ENCODE measurements around the gene IDH1.
"Not testable (repeated sequence)": the region's sequence is repeated elsewhere in the genome, so short reads cannot be mapped to it uniquely, and the experiment has no call there.

Gene IDH1

GRCh38 chr2:208235860-208236259 lies 19.0 kb downstream of the IDH1 start:
- no peak for DNase-seq
- in situ Hi-C loops (cut with HindIII; ENCODE audit: low pct_ligation_motif_present, low pct_unique_long_range_greater_than_20kb, low sequenced_read_pairs), result no loop called here

GRCh38 chr2:208234786-208235185 lies 20.1 kb downstream of the IDH1 start:
- in situ Hi-C loops (cut with HindIII; ENCODE audit: low pct_ligation_motif_present, low pct_unique_long_range_greater_than_20kb, low sequenced_read_pairs), result no loop called here
- DNase-seq, result no peak

- no peak for DNase-seq
- in situ Hi-C loops (cut with HindIII; ENCODE audit: low pct_ligation_motif_present, low pct_unique_long_range_greater_than_20kb, low sequenced_read_pairs), result no loop called here
Measured at GRCh38 chr2:208228476-208228875, 26.4 kb downstream of the IDH1 start.

- no peak for DNase-seq
- in situ Hi-C loops (cut with HindIII; ENCODE audit: low pct_ligation_motif_present, low pct_unique_long_range_greater_than_20kb, low sequenced_read_pairs), result no loop called here
Measured at GRCh38 chr2:208227581-208228232, 27.2 kb downstream of the IDH1 start.

GRCh38 chr2:208224802-208225201 lies 30.1 kb downstream of the IDH1 start:
- no peak for DNase-seq
- in situ Hi-C loops (cut with HindIII; ENCODE audit: low pct_ligation_motif_present, low pct_unique_long_range_greater_than_20kb, low sequenced_read_pairs), result no loop called here

DNA sequence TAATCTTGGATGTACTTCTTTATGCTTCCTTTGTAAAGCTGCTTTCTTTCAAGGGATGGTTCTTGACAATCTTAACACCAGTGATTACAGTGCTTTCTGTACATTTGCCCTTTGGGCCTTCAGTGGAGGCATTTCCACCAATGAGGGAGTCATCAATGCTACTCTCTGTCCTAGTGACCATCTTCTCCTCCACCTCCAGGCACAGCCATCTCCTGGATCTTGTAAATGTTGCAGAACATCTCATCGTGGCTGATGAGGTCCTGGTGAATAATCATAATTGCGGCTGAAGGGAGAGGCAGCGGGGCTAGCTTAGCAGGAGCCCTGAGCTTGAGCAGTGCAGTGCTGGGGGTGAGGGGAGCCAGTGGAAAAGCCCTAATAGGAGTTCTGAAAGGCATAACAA lies 32.5 kb downstream of the IDH1 start:
- in situ Hi-C loops (cut with HindIII; ENCODE audit: low pct_ligation_motif_present, low pct_unique_long_range_greater_than_20kb, low sequenced_read_pairs), result no loop called here

DNA sequence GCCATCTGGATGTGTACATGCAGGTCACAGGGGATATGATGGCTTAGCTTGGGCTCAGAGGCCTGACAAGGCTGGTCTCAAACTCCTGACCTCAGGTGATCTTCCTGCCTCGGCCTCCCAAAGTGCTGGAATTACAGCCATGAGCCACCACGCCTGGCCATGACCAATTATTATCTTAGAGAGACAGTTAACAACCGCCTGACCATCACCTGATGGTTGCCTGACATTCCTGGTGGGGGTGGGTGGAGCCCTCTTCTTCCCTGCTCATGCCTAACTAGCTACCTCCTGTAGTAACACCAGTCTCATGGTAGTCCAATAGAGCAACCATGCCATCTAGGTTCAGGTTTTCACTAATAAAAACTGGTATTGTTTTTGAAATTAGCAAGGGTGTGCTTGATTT lies 33.0 kb downstream of the IDH1 start:
- in situ Hi-C loops (cut with HindIII; ENCODE audit: low pct_ligation_motif_present, low pct_unique_long_range_greater_than_20kb, low sequenced_read_pairs); DNase-seq: not testable (repeated sequence)

More for the DNA sequence above, 32.5 kb downstream of the IDH1 start:
- no peak for DNase-seq

DNA sequence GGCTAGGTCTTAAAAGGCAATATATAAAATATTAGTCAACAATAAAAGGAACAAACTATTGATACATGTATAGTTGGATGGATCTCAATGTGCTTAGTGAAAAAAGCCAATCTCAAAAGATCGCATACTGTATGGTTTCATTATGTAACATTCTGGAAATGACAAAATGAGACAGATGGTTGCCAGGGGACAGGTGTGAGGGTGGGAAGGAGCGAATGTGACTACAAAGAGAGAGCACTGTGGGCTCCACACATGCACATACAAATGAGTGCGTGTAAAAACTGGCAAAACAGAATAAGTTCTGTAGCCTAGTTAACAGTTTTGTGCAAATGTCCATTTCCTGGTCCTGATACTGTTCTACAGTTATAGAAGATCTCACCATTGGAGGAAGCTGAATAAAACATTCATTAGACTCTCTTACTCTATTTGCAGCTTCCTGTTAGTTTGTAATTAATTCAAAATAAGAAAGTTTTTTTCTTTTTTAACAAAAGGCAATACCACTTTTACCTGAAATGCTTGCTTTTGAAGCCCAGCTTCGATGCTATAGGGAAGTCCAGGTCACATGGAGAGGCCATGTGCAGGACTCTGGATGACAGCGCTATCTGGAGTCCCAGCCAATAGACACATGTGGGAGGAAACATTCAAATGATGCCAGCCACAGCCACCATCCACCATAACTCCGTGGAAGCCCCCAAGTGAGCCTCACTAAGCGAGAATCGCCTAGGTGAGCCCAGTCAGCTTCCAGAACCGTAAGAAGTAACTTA lies 44.0 kb downstream of the IDH1 start:
- in situ Hi-C loops (cut with HindIII; ENCODE audit: low pct_ligation_motif_present, low pct_unique_long_range_greater_than_20kb, low sequenced_read_pairs), result no loop called here
- DNase-seq, result no peak

GRCh38 chr2:208208335-208209085 lies 46.4 kb downstream of the IDH1 start:
- no peak for DNase-seq
- in situ Hi-C loops (cut with HindIII; ENCODE audit: low pct_ligation_motif_present, low pct_unique_long_range_greater_than_20kb, low sequenced_read_pairs), result no loop called here

DNA sequence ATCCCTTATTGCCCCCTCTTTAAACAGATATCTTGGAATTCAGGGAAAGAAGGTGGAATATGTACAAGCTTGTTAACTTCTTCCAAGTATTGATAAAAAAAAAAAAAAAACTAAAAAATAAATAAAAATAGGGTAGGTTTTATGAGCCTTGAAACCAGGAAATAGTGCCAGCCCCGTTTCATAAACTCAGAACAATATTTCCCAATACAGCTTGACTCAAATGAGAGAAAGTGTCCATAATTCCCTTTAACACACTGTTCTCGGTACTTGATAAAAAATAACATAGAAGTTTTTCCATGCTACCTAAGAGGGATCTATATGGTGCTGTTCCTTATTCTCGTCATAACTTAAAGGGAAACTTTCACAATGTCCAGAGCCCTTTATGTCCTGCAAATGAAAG lies 47.1 kb downstream of the IDH1 start:
- in situ Hi-C loops (cut with HindIII; ENCODE audit: low pct_ligation_motif_present, low pct_unique_long_range_greater_than_20kb, low sequenced_read_pairs), result no loop called here
- DNase-seq, result no peak

GRCh38 chr2:208204166-208204565 lies 50.7 kb downstream of the IDH1 start:
- DNase-seq, result no peak
- in situ Hi-C loops (cut with HindIII; ENCODE audit: low pct_ligation_motif_present, low pct_unique_long_range_greater_than_20kb, low sequenced_read_pairs), result no loop called here

DNA sequence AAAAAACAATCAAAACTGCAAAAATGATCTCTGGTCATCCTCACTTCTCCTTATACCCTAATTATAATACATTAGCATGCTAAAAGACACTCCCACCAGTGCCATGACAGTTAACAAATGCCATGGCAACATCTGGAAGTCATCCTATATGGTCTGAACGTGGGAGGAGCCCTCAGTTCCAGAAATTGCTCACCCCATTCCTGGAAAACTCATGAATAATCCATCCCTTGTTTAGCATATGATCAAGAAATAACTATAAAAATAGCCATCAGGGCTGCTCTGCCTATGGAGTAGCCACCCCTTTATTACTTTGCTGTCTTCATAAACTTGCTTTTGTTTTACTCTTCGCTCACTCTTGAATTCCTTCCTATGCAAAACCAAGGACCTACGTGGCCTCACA lies 59.3 kb downstream of the IDH1 start:
- in situ Hi-C loops (cut with HindIII; ENCODE audit: low pct_ligation_motif_present, low pct_unique_long_range_greater_than_20kb, low sequenced_read_pairs), result no loop called here
- DNase-seq, result no peak

DNA sequence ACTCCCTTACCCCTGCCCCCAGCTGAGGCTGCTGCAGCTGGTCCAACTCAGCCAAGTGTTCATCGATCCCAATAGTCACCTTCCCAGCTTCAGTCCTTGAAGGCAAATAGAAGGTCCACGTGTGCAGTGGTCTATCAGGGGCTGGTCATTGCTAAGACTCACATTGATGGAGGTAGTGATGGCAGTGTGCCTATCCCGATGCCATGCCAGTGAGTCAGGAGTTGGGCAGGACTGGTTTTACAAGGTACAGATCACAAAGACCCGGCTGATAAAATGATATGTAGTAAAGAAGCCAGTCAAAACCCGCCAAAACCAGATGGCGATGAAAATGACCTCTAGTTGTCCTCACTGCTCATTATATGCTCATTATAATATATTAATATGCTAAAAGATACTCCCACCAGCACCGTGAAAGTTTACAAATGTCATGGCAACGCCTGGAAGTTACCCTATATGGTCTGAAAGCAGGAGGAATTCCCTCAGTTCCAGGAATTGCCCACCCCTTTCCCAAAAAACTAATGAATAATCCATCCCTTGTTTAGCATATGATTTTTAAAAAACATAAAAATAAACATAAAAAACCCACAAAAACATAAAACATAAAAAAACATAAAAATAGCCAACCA lies 62.1 kb downstream of the IDH1 start:
- in situ Hi-C loops (cut with HindIII; ENCODE audit: low pct_ligation_motif_present, low pct_unique_long_range_greater_than_20kb, low sequenced_read_pairs), result no loop called here
- no peak for DNase-seq

DNA sequence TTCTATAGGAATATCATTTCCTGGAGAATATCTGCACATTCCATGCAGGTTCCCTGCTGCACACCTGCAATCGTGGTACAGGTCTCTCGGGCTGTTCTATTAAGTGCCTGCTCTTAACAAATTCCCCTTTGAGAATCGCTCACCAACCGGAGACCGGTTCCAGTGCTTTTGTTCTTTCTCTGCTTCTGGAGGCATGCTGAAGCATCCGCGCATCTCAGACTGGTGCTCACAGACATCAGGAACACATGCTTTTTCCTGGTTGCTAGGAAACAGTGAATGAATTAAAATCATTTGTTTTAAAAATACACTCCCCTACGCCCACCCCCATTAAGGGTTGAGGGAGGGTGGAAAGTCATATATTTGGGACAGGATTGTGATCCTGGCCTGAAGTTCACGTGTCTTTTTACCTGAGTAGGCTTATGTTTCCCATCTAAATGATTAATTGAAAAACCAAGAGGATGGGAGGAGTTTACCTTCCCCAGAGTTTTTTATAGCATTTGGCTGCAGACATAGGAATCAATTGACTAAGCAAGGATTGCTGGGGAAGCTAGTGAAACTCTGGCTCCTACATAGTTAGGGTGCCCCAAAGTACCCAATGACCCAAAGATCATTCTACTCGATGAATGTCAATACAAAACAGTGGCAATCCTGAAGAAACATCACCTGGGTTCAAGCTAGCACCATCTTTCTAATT lies 64.9 kb downstream of the IDH1 start, which contains the start of gene C2orf80:
TSS of gene C2orf80 (minus strand) at position 221 of the 694 bp plus-strand sequence. CDS start 3,044 bp downstream, outside the sequence.
- no peak for DNase-seq

DNA sequence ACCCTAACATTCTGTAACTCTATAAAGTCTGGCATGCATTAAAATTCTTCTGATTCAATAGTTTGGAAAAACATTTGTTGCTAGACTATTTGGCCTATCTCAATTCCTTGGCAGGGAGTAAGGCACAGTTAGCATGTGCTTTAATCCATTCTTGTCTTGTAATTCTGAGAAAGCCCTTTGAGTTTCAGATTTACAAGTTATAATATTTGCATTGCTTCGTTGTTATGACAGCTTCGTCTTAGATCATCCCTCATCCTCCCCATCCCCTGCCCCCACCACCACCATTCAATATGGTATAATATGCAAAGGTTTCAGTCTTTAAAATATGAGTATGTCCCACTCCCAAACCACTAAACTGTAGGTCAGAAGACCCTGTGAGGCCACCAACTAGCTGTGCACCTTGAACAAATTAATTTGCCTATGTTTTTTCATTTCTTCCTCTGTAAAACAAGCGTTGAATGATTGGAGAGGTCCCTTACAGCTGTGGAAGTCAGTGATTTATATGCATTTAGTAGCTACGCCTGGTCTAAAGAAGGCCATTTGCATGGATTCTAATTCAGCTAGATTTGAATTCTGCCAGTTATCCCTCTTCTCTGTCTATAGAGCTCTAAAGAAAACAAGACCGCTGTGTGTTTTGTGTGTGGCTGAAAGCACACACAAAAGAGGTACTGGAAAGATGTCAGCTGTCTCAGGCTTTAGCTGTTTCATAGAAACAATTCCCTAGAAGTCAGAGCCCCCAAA lies 65.6 kb downstream of the IDH1 start:
- no peak for DNase-seq
- in situ Hi-C loops (cut with HindIII; ENCODE audit: low pct_ligation_motif_present, low pct_unique_long_range_greater_than_20kb, low sequenced_read_pairs), result no loop called here

More for the DNA sequence above, 64.9 kb downstream of the IDH1 start, which contains the start of gene C2orf80:
- in situ Hi-C loops (cut with HindIII; ENCODE audit: low pct_ligation_motif_present, low pct_unique_long_range_greater_than_20kb, low sequenced_read_pairs), result no loop called here

DNA sequence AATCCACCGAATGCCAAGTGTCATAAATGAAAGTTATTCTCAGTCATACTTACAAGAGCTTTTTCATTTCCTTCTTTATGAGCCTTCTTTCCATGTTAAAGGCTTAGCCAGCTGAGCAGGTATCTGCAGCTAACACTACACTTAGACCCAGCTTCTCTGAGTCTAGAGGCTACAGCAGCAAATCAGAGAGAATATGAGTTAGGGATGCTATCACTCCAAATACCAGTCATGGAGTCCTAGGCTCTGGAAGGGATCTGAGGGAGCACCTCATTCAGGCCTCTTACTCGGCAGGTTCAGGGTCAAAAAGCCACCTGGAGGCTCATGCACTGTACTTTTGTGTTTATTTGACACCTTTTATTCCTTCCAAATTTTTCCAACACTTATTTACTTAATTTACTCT lies 68.0 kb downstream of the IDH1 start:
- in situ Hi-C loops (cut with HindIII; ENCODE audit: low pct_ligation_motif_present, low pct_unique_long_range_greater_than_20kb, low sequenced_read_pairs), result no loop called here
- no peak for DNase-seq

DNA sequence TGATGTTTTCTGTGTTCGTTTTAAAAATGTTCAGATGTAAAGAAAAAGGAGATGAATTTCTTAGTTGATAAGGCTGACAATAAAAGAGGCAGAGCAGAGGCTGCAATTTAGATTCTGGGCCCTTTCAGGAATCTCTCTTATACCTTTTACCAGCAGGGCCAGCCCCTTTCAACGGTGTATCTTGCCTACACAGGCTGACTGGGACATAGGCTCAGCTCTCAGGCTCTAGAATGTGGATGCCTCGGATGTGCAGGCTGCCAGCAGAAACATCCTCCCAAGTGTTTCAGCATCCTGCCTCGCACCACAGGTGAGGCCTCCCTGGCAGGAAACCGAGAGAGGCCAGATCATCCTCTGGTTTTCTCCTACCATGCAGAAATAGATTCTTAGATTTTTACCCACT lies 68.4 kb downstream of the IDH1 start:
- no peak for DNase-seq
- in situ Hi-C loops (cut with HindIII; ENCODE audit: low pct_ligation_motif_present, low pct_unique_long_range_greater_than_20kb, low sequenced_read_pairs), result no loop called here

Data from ACHN (cell line).